HL-60 (cell line): Measurements from ENCODE around the gene LRRC4C.

Source experiments
- CTCF ChIP-seq: IDR thresholded peaks from one replicate; pipeline ENCODE4 v1.5.1; 2011; ENCODE audit warnings: low read length, control low read depth, inconsistent platforms; ENCODE audit not compliant: insufficient read depth
- GABPA ChIP-seq: IDR thresholded peaks from 2 replicates; pipeline ENCODE4 v1.6.1; 2012; ENCODE audit warnings: low read depth
- POLR2AphosphoS5 ChIP-seq: IDR thresholded peaks from 2 replicates; pipeline ENCODE4 v1.6.1; 2012; ENCODE audit warnings: low read depth
- REST ChIP-seq: IDR thresholded peaks from 2 replicates; pipeline ENCODE4 v1.6.1; 2012; ENCODE audit warnings: low read depth; ENCODE audit not compliant: insufficient replicate concordance
- SPI1 ChIP-seq: IDR thresholded peaks from 2 replicates; pipeline ENCODE4 v1.6.1; 2012; ENCODE audit warnings: low read depth, mild to moderate bottlenecking, borderline replicate concordance

GRCh38 chr11:41246399-41246745, 213.1 kb downstream of the LRRC4C start:
- TF ChIP-seq CTCF (no peak), REST (no peak), SPI1 (no peak), GABPA (no peak), POLR2AphosphoS5 (no peak)
